Measurements from ENCODE around the gene ATP2C2. TPM values are rescaled to one million over a fixed set of nuclear protein-coding genes. Genes with fewer than 3 reads are reported as not detected.

Gene ATP2C2
- total and polyA plus RNA-seq, 12 donors, result 0.07 to 2.2 (median 0.54) TPM; not detected in 2

DNA sequence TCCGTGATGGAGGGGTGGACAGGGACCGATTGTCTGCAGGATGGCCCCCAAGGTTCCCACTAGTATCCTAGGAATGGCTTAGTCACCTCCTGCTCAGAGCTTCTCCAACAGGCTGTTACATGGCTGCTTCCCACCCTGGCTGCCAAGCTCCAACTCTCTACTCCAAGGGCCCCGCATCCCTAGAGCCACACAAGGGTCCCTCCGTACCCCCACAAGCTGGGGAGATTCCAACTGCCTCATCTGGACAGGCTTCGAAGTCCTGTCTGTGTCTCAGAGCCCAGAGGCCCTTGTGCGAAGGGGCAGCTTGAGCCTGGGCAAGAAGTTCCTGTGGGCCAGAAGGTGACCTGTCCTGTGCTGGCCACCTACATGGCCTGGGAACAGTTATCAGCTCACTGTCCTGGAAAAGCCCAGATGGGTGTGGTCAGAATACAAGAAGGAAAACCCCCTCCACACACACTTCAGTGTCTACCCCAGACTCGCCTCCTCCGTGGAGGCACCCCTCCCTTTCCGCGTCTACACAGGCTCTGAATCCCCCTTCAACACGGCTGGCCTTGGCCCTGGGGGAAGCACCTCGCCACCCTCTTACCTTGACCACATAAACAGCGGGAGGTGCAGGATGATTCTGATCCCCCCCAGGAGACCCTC lies 135.5 kb downstream of the ATP2C2 start:
- no peaks in the 10 kb centered on the region for H3K36me3 ChIP-seq (replicated peaks in 1 of 2)
- TF ChIP-seq, protein P1, sequence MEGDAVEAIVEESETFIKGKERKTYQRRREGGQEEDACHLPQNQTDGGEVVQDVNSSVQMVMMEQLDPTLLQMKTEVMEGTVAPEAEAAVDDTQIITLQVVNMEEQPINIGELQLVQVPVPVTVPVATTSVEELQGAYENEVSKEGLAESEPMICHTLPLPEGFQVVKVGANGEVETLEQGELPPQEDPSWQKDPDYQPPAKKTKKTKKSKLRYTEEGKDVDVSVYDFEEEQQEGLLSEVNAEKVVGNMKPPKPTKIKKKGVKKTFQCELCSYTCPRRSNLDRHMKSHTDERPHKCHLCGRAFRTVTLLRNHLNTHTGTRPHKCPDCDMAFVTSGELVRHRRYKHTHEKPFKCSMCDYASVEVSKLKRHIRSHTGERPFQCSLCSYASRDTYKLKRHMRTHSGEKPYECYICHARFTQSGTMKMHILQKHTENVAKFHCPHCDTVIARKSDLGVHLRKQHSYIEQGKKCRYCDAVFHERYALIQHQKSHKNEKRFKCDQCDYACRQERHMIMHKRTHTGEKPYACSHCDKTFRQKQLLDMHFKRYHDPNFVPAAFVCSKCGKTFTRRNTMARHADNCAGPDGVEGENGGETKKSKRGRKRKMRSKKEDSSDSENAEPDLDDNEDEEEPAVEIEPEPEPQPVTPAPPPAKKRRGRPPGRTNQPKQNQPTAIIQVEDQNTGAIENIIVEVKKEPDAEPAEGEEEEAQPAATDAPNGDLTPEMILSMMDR (IDR thresholded peaks at IDR 0.05), result no peak
- no peak for TF ChIP-seq POLR2A (IDR thresholded peaks at IDR 0.05)
- WGBS, 4 donors, result 28 to 39% (median 34%) methylated on average over 9 to 13 of the region's 13 CpGs
- intact Hi-C loops (cut with DNase I), result no loop called here
- peak overlapping the region in 3 of 5 donors; percentile 29 to 76 (median 56) for H3K27ac ChIP-seq
- DNase-seq, result peak in 3 of 7 donors; percentile 29 to 45 (median 35)
- H3K27me3 ChIP-seq, result no peaks in the 10 kb centered on the region
- peak overlapping the region; percentile 38 to 82 (median 63) for H3K4me3 ChIP-seq
- no peaks in the 10 kb centered on the region for H3K9me3 ChIP-seq (replicated peaks in 1 of 3)
- peaks cover 7 to 16% of the 10 kb centered on the region in 2 donors for H3K4me1 ChIP-seq (replicated peaks in 1 of 2)

GRCh38 chr16:84504420-84505248 lies 136.3 kb downstream of the ATP2C2 start, which contains the start of gene MEAK7:
TSS of gene MEAK7 (minus strand) at chr16:84504659. CDS start at chr16:84498086, 6,573 bp downstream.
- Histone ChIP-seq H3K27me3 (no peaks in the 10 kb centered on the region), H3K9me3 (replicated peaks in 1 of 3) (no peaks in the 10 kb centered on the region), H3K4me1 (replicated peaks in 1 of 2) (peaks cover 7 to 16% of the 10 kb centered on the region in 2 donors), H3K36me3 (replicated peaks in 1 of 2) (no peaks in the 10 kb centered on the region), H3K27ac (peak within 1 kb of the TSS in 4 of 5 donors; percentile 44 to 91 (median 68)), H3K4me3 (peak within 1 kb of the TSS; percentile 38 to 82 (median 63))
- TF ChIP-seq, protein P1 (IDR thresholded peaks at IDR 0.05), result peak in 2 of 6 experiments; percentile 4 to 20
- peak in 1 of 2 donors; percentile 77 for TF ChIP-seq POLR2A (IDR thresholded peaks at IDR 0.05)
- 2 to 11% (median 5%) methylated on average over 6 to 45 of the region's 45 CpGs for WGBS, 4 donors
- peak; percentile 98 to 99 (median 99) for DNase-seq
- intact Hi-C loops (cut with DNase I), result loop anchor here in 1 of 2 donors (5.0 kb wide), 1 partner anchor 233 kb away; no protein-coding TSS in a partner anchor

DNA sequence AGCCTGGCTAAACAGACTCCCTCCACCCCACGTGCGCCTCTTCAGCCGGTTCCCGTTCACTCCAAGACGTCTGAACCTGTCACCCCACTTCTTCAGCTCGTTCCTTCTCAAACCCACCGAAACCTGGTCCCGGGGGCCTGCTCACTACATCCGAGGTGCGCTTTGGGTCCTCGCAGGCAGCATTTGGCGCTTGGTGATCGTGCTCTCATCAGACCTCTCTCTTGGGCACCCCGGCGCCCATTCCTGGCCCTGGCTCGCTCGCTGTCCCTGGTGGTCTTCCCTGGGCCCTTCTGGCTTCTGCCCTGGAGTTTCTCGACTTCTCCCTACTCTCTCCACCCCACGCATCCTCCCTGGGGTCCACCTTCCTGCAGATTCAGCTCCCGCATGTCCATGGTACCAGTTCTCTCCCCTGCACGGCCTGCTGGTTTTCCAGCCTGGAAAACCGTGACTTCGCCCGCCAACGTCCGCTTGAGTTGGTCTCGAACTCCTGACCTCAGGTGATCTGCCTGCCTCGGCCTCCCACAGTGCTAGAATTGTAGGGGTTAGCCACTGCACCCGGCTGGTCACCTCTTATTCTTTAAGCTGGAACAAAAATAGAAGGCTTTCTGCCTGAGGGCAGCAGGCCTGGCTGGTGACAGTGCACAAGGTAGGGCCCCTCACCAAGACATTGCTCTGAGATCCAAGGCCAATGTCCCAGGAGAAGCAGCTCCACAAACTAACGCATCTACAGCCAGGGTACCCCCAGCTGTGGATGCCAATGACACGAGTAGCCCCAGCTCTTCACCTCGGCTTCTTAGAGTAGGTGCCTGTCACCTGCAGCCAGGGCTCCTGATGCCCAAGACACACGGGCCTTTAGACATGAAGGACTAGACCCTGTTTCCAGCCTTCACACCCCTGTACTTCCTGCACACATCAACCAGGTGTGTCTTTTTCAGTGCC lies 137.2 kb downstream of the ATP2C2 start:
- Histone ChIP-seq H3K27ac (peak overlapping the region in 4 of 5 donors; percentile 43 to 91 (median 62)), H3K27me3 (no peaks in the 10 kb centered on the region), H3K4me3 (peak overlapping the region in 2 of 4 donors; percentile 74 to 82), H3K9me3 (replicated peaks in 1 of 3) (no peaks in the 10 kb centered on the region), H3K36me3 (replicated peaks in 1 of 2) (no peaks in the 10 kb centered on the region), H3K4me1 (replicated peaks in 1 of 2) (peaks cover 7 to 16% of the 10 kb centered on the region in 2 donors)
- DNase-seq, result peak in 2 of 7 donors; percentile 44 to 63
- TF ChIP-seq, protein P1 (IDR thresholded peaks at IDR 0.05), result no peak
- TF ChIP-seq POLR2A (IDR thresholded peaks at IDR 0.05), result no peak
- intact Hi-C loops (cut with DNase I), result loop anchor here in 1 of 2 donors (5.0 kb wide), 1 partner anchor 232 kb away; no protein-coding TSS in a partner anchor
- 72 to 77% (median 75%) methylated on average over 28 to 33 of the region's 33 CpGs for WGBS, 4 donors
